Skin epidermis (tissue), 12 donors: Measurements from ENCODE around the gene TBL1XR1.
"Not testable (repeated sequence)": the region's sequence is repeated elsewhere in the genome, so short reads cannot be mapped to it uniquely, and the experiment has no call there.

Experiments used
- H3K27ac ChIP-seq, 21 experiments: fragments of 200-600 bp; sonication (generic) in 11 of 21; one replicate each; pipeline ENCODE4 v1.5.0; 2020; ENCODE audit warnings: mild to moderate bottlenecking in 3 of 21, inconsistent platforms in 2 of 21, moderate library complexity in 2 of 21
- H3K4me3 ChIP-seq, 7 experiments: fragments of 200-600 bp; sonication (generic) in 2 of 7; one replicate each; pipeline ENCODE4 v1.5.0; 2020; ENCODE audit warnings: inconsistent platforms in 2 of 7, mild to moderate bottlenecking in 2 of 7, moderate library complexity in 1 of 7

The TBL1XR1 gene

DNA sequence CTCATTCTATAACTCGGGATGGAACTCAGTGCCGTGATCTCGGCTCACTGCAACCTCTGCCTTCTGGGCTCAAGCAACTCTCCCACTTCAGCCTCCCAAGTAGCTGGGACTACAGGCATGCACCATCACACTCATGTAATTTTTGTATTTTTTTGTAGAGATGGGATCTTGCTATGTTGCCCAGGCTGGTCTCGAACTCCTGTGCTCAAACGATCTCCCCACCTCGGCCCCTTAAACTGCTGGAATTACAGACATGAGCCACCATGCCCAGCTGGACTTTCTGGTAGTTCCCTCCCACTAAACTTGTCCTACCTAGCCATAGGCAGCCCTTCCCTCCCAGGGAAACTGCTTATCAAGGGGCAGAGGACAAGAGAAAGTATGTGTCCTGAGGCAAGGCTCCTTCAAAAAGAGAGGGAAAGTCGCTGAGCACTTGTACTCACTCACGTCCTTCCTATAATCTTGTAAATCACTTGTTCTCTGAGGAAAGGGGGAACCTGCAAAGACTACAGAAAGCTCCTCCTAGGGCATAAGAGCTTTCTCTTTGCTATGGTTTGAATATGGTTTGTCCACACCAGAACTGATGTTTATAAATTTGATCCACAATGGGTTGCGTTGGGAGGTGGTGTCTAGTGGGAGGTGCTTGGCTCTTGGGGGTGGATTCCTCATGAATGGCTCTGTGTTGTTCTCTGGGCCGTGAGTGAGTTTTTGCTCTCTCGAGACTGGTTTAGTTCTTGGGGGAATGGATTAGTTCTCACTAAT is 13.6 kb upstream of the TBL1XR1 start:
- H3K4me3 ChIP-seq: no peak overlapping the region

GRCh38 chr3:177209509-177209908 is 12.2 kb upstream of the TBL1XR1 start:
- Histone ChIP-seq H3K4me3 (no peak overlapping the region), H3K27ac (no peak overlapping the region)

More for the DNA sequence above, 13.6 kb upstream of the TBL1XR1 start:
- H3K27ac ChIP-seq: no peak overlapping the region

DNA sequence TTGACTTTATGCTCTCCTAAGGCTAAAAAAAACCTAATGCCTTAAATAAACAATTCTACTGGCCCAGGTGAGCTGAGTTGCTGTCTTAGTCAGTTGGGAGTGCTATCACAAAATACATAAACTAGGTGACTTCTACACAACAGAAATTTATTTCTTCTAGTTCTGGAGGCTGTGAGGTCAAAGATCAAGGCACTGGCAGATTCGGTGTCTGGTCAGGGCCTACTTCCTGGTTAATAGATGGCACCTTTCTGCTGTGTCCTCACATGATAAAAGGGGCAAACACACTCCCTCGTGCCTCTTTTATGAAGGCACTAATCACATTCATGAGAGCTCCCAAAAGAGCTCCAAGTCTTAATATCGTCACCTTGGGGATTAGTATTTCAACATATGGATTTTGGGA is 11.5 kb upstream of the TBL1XR1 start:
- Histone ChIP-seq H3K4me3 (no peak overlapping the region), H3K27ac (no peak overlapping the region)

- Histone ChIP-seq H3K27ac (no peak overlapping the region), H3K4me3 (no peak overlapping the region)
Observed at GRCh38 chr3:177208223-177208622, 10.9 kb upstream of the TBL1XR1 start.

GRCh38 chr3:177206936-177207335 is 9.7 kb upstream of the TBL1XR1 start:
- Histone ChIP-seq H3K4me3 (no peak overlapping the region), H3K27ac (no peak overlapping the region)

DNA sequence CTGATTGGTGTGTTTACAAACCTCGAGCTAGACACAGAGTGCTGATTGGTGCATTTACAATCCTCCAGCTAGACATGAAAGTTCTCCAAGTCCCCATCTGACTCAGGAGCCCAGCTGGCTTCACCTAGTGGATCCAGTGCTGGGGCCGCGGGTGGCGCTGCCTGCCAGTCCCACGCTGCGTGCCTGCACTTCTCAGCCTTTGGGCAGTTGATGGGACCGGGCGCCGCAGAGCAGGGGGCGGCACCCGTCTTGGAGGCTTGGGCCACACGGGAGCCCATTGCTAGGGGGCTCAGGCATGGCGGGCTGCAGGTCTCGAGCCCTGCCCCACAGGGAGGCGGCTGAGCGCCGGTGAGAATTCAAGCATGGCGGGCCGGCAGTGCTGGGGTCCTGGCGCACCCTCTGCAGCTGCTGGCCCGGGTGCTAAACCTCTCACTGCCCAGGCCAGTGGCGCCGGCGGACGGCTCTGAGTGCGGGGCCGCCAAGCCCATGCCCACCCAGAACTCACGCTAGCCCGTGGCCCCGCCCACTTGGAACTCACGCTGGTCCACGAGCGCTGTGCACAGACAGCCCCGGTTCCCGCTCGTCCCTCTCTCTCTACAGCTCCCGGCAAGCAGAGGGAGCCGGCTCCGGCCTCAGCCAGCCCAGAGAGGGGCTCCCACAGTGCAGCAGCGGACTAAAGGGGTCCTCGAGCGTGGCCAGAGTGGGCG is 6.6 kb upstream of the TBL1XR1 start:
- Histone ChIP-seq H3K27ac (no peak overlapping the region), H3K4me3 (no peak overlapping the region)

DNA sequence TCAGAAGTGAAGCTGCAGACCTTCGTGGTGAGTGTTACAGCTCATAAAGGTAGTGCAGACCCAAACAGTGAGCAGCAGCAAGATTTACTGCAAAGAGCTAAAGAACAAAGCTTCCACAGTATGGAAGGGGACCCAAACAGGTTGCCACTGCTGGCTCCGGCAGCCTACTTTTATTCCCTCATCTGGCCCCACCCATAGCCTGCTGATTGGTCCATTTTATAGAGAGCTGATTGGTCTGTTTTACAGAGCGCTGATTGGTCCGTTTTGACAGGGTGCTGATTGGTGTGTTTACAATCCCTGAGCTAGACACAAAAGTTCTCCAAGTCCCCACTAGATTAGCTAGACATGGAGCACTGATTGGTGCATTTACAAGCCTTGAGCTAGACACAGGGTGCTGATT is 5.7 kb upstream of the TBL1XR1 start:
- not testable (repeated sequence) for H3K4me3 ChIP-seq
- peak overlapping the region in 1 of 21 experiments; percentile 57 for H3K27ac ChIP-seq

DNA sequence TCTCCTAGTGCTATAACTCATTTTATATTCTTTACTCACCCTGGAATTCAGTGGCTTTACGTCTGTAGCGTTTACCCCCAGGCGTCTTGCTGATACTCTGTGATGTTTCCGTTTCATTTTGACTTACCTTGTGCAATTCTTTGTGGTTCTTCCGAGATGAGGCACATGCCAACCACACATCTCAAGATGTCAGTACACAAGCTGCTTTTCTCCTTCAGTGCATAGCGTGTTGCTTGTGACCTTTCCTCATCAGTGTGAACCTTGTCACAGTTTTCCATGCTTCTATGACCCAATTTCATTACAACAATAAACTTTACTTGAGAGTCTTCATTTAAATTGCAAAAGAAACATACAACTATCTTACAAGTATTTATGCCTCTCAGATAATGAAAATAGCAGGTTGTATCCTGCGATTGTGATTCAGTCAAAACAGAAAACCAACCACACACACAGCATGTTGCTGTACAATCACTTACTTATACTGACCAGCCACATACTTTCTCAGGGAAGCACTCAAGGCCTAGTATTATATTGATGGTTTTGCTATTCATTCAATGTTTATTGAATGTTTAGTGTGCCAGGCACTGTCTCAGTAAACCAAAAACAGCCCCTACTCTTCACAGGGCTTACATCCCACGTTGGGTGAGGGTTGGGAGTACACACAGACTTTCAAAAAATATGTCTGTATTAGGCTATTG is 4.6 kb upstream of the TBL1XR1 start:
- no peak overlapping the region for H3K4me3 ChIP-seq
- peak overlapping the region in 12 of 21 experiments; percentile 7 to 72 (median 48) for H3K27ac ChIP-seq

- Histone ChIP-seq H3K4me3 (no peak overlapping the region), H3K27ac (peak overlapping the region in 16 of 21 experiments; percentile 3 to 100 (median 90))
Observed at GRCh38 chr3:177199206-177199760, 2.0 kb upstream of the TBL1XR1 start.

DNA sequence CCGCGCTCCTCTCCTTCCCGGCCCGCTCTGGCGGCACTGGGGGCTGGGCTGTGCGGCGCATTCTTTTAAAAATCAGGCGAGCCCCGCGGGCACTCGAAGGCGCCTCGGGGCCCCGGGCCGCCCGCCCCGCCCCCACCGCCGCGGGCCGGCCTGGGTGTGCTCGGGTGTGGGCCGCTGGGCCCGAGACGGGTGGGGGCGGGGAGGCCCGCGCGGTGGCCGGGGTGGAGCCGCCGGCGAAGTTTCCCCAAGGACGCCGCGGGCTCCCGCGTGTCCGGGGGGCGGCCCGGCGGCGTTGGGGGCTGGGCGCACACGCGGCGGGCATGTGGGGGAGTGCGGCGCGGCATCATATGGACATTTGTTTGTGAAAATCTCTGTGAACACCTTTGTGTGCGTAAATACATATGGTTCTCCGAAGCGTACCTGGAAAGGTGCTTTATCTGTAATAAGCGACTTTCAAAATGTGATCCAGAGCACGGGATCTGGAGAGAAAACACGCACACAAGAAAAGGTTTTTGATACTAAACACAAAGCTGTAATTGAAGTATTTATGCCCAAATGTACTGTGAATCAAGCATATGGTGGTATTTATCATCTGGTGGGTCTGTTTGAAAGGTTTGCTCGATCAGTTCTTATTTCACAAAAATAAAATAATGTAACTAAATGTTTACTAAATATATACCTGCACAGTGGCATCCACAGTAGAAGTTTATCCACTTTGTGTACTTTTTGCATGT is 612 bp upstream of the TBL1XR1 start:
- peak overlapping the region; percentile 41 to 93 (median 84) for H3K4me3 ChIP-seq
- H3K27ac ChIP-seq: peak overlapping the region; percentile 61 to 100 (median 96)

DNA sequence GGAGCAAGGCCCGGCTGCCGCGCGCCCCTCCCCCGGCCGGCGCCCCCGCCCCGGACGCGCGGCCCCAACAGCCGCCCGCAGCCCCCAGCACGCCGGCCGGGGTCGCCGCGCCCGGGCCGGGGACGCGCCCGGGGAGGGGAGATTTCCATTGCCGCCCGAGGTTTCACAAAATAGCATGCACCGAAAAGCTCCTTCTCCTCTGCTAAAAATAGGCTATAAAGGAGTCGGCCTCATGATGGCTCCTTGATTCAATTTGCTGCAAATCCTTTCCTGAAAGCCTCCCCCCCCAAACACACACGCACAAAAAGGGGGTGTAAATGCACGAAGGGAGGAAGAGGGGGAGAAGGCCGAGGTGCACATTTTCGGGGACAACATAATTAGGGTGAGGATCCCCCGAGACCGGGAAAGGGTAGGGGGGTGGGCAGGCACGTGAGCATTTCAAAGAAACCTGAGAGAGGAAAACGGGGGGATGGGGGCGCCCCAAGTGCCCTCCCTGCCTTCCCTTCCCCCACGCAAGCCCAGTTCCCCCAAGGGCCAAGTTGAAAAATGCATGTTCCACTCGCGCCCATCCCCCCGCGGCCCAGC is 734 bp downstream of the TBL1XR1 start:
- H3K4me3 ChIP-seq: peak overlapping the region; percentile 64 to 97 (median 86)
- H3K27ac ChIP-seq: peak overlapping the region; percentile 85 to 100 (median 98)

DNA sequence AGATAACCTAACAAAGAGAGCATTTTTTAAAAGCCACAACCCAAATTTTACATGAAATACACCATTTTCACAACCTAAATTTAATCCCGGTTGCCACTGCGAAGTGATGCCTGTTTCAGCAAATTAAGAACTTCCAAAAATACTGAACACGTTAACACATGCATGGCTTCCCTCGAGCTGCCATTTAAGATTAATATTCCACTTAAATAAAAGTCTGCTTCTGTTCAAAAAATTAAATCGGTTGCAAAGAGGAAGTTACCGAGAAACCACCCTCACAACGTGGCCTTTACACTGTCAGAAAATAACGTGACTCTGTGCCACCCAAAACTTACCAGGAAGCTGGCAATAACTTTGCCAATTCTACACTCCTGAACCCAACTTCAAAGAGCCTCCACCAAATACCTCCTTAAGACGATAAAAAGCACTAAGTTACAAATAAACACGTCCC is 1.2 kb downstream of the TBL1XR1 start:
- Histone ChIP-seq H3K4me3 (peak overlapping the region; percentile 64 to 97 (median 86)), H3K27ac (peak overlapping the region; percentile 85 to 100 (median 98))

DNA sequence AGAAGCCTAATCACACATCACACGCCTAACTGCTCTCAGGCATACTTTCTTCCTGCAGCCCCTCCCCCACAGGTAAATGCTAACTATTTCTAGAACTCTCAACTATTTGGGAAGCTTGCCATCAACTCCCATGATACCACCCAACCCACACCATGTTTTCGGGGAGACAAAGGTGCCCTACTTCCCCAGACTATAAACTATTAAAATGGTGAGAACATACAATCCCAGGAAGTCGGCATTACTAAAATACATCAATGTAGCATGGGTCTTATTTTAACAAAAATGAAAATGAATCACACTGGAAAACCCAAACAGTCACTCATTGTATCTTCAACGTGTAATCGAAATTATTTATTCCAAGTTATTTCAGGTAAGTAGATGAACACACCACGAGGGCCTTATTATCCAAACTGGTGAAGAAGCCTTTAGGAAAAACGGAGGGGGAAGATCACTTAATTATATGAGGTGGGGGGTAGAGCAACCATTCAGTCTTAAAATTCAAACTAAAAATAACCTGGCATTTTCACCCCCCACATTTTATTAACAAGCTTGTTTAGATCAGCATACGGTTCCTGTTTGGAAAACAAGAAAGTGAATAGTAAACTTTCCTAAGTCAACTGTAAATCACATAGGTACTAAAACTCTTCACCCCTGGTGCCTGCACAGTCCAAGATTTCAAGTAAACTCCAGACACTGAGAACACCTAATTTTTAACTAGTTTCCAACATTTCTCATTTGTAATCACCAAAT is 1.9 kb downstream of the TBL1XR1 start:
- peak overlapping the region; percentile 64 to 97 (median 86) for H3K4me3 ChIP-seq
- H3K27ac ChIP-seq: peak overlapping the region; percentile 85 to 100 (median 98)

GRCh38 chr3:177194299-177194698 is 3.0 kb downstream of the TBL1XR1 start:
- peak overlapping the region in 11 of 21 experiments; percentile 12 to 100 (median 98) for H3K27ac ChIP-seq
- peak overlapping the region in 3 of 7 experiments; percentile 84 to 97 (median 86) for H3K4me3 ChIP-seq

GRCh38 chr3:177193688-177194268 is 3.5 kb downstream of the TBL1XR1 start:
- H3K4me3 ChIP-seq: no peak overlapping the region
- peak overlapping the region in 11 of 21 experiments; percentile 3 to 100 (median 37) for H3K27ac ChIP-seq

GRCh38 chr3:177193275-177193674 is 4.0 kb downstream of the TBL1XR1 start:
- not testable (repeated sequence) for H3K4me3 ChIP-seq
- H3K27ac ChIP-seq: peak overlapping the region in 1 of 21 experiments; percentile 26

- Histone ChIP-seq H3K27ac (peak overlapping the region in 17 of 21 experiments; percentile 1 to 80 (median 37)), H3K4me3 (no peak overlapping the region)
Observed at GRCh38 chr3:177190756-177191681, 6.3 kb downstream of the TBL1XR1 start.
